ENCODE results near the gene AURKA.

DNA sequence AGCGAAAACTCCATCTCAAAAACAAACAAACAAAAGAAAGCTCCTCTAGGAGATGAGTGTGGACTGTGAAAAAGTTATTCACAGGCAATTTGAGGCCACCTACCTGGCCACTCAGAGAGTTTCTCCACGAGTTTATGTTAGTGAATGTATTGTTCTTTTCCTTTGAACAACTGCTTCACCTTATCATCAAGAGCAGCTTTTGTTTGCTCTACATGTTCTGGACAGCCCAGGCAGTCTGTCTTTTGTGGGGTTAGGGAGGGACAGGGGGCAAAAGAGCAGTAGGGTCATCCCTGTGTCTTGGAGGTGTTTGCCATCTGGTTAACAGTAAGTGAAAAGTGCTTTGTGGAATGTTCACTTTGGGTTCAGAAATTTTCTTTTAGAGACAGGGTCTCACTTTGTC, 28.0 kb upstream of the AURKA start:
- TF ChIP-seq, protein P1, sequence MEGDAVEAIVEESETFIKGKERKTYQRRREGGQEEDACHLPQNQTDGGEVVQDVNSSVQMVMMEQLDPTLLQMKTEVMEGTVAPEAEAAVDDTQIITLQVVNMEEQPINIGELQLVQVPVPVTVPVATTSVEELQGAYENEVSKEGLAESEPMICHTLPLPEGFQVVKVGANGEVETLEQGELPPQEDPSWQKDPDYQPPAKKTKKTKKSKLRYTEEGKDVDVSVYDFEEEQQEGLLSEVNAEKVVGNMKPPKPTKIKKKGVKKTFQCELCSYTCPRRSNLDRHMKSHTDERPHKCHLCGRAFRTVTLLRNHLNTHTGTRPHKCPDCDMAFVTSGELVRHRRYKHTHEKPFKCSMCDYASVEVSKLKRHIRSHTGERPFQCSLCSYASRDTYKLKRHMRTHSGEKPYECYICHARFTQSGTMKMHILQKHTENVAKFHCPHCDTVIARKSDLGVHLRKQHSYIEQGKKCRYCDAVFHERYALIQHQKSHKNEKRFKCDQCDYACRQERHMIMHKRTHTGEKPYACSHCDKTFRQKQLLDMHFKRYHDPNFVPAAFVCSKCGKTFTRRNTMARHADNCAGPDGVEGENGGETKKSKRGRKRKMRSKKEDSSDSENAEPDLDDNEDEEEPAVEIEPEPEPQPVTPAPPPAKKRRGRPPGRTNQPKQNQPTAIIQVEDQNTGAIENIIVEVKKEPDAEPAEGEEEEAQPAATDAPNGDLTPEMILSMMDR (IDR thresholded peaks at IDR 0.05), result no peak
- no peak for TF ChIP-seq POLR2A (IDR thresholded peaks at IDR 0.05)

All from adrenal gland (tissue), 5 donors.